Fibroblast of skin of scalp (primary cell): ENCODE results near the gene LRP1B.

Experiments used
- DNase-seq: peaks from one replicate; pipeline ENCODE4 v3.0.0-alpha.2; 2013

Gene LRP1B

DNA sequence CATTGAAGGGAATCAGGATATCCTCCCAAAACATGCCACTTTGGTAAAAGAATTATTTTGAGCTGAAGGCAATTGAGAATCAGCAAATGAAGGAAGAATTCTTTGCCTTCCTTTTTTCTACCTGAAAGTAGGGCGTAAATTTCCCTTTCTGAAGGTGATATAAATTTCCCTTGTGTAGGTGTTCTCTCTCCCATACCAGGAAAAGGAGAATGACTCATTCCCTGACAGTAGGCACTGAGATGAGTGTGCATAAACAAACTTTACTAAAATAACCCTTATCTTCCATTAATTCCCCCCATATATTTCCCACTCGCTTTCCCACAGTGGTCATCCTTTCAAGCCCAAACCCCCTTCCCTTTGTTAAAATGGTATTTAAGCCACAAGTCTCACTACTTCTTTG lies 1339.0 kb downstream of the LRP1B start:
- DNase-seq, result no peak

DNA sequence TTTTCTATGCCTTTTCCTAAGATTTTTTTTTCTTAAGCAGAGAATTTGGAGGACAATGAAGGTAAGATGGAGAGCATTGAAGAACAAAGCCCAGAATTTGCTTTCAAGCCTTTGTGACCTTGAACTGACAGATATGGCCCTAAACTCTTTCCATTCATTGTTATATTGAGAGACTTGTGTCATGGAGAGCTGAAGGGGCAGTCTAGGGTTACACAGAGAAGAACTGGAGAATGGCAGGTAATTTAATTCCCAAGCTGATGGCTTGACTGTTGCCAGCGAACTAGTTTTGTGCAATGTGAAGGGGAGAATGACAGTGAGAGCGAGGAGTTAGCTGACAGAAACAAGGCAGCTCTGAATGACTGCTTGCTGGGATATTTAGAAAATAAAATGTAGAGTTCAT lies 1344.2 kb downstream of the LRP1B start:
- no peak for DNase-seq

GRCh38 chr2:140775411-140775810 lies 1355.4 kb downstream of the LRP1B start:
- DNase-seq, result no peak

GRCh38 chr2:140770645-140771044 lies 1360.2 kb downstream of the LRP1B start:
- no peak for DNase-seq

- DNase-seq, result no peak
Measured at GRCh38 chr2:140761807-140762206, 1369.0 kb downstream of the LRP1B start.

- DNase-seq, result no peak
Measured at GRCh38 chr2:140759426-140760156, 1371.2 kb downstream of the LRP1B start.

DNA sequence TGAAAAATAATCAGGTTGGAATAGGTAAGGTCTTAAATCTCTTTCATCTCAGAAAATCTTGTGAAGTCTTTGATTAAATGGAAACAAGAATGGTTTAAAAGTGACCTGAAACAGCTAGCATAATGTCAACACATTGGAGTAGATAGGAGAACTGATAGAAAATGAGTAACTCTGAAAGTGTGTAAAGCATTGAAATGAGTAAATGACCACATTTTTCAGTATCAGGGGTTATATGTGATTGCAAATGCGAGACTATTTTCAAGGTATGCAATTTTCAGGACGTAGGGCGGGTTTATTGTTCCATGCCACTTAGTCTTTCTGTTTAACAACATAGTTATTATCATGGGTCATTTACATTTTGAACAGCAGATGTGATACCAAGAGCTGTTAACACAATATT lies 1383.2 kb downstream of the LRP1B start:
- DNase-seq, result no peak

DNA sequence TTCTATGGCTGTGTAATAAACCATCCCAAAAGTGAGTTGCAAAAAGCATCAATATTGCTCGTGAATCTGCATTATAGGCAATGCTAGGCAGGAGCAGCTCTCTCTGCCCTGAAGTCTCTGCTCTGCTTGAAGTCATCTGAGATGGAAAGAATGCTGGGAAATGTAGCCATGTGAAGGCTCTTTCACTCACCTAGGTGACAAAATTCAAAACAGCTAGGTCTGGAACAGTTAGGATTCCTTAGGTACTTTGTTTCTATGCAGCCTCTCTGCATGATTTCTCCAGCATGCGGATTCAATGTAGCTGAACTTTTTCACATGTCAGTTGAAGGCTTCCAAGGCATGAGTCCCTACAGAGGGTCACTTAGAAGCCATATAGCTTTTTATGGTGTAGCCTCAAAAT lies 1383.7 kb downstream of the LRP1B start:
- no peak for DNase-seq

DNA sequence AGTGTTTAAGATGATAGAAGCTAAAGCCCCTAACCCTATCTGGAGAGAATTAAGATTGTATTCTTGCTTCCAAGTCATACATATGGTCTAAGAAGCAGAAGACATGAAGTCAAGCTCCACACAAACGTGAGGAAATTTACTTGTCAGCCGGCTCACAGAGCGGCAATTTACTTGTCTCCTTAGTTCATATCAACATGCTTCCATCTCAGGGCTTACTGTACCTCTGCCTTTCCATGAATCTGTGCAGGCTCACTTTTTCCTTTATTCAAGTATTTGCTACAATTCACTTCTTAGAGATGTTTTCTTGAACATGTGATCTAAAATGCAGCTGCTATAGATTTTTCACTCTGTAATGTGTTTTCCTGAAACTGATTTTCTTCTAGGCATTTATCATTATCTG lies 1386.4 kb downstream of the LRP1B start:
- DNase-seq, result no peak

DNA sequence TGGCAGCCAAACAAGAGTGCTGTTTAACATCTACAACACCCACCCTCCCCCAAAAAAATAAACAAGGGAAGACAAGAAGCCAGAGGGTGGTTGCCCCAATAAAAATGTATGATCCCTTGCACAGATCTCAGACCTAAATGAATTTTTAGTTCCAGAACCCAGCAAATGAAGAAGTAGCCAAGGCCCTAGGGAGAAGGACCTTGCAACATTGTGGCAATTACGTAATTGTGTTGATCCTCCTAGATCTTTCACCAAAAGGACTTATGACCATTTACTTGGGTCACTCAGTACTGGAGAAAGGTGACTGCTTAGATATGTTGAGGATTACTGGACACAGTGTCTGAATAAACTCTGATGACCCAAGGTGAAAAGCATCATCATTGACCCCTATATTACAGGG lies 1393.8 kb downstream of the LRP1B start:
- no peak for DNase-seq

- no peak for DNase-seq
Measured at GRCh38 chr2:140734992-140735391, 1395.8 kb downstream of the LRP1B start.

- no peak for DNase-seq
Measured at GRCh38 chr2:140718999-140719398, 1411.8 kb downstream of the LRP1B start.

DNA sequence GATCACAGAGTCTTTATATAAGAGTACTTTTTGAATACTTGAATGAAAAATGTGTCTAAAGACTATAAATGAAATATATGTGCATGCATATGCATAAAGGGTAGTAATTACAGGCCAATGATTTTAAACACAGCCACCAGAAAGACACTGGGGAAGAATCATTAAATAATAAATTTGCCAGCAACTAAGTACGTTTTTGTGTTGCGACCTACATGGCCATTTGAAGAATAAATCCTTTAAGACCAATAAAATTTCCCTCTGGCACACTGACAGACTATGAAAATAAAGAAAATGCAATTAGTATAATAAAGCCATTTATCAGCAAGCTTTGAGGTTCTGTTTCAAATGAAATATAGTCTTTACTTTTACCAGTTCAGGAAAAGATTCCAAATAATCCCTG lies 1413.3 kb downstream of the LRP1B start:
- no peak for DNase-seq

DNA sequence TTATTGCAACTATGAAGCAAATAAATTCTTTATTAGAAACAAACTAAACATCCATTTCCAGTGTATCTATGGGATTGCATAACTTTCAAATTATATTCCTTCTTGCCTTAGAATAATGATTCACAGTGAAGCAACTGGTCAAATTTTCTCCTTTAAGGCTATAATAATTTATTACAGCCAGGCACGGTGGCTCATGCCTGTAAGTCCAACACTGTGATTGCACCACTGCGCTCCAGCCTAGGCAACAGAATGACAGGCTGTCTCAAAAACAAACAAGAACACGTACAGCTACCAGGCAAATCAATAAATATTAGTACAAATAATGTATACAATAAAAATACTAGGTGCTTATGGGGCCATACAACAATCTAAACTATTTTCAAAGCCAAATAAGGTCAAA lies 1416.2 kb downstream of the LRP1B start:
- no peak for DNase-seq

GRCh38 chr2:140711867-140712266 lies 1418.9 kb downstream of the LRP1B start:
- no peak for DNase-seq

- DNase-seq, result no peak
Measured at GRCh38 chr2:140701726-140702125, 1429.1 kb downstream of the LRP1B start.

DNA sequence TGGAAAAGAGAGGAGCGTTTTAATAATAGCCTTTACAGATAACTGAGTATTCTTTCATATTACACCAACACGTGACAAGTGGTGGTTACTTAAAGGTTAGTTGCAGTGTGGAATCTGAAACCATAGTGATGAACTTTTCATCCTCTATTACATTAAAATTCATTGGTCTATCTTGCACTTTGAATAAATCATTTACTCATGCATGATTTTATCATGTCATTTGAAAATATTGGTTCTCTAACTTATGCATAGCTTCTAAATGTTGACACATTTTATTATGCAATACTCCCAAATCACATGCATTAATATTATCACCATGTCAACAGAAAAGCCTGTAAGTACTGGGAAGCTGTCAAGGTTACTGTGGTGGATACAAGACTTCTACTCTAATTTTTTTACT lies 1432.2 kb downstream of the LRP1B start:
- no peak for DNase-seq

GRCh38 chr2:140696449-140696848 lies 1434.4 kb downstream of the LRP1B start:
- DNase-seq, result no peak

DNA sequence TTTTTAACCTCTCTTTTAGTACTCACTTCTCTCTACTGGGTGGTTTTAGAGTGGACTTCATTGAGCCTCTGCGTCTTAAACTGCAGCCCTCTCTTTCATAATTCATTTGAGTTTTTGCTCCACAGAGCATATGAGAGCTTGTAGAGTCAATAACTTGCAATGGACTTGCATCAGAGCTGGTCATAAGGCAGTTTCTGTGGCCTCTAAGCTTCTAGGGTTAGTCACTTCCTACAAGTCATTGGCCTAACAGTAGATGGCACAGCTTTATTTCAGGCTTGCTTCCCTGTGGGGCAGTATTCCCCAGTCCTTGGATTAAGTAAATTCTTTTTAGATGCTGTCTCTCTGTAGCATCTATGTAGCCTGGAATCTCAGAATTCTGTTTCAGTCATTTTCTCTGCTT lies 1435.7 kb downstream of the LRP1B start:
- peak; percentile 76 for DNase-seq

- no peak for DNase-seq
Measured at GRCh38 chr2:140687825-140688224, 1443.0 kb downstream of the LRP1B start.

DNA sequence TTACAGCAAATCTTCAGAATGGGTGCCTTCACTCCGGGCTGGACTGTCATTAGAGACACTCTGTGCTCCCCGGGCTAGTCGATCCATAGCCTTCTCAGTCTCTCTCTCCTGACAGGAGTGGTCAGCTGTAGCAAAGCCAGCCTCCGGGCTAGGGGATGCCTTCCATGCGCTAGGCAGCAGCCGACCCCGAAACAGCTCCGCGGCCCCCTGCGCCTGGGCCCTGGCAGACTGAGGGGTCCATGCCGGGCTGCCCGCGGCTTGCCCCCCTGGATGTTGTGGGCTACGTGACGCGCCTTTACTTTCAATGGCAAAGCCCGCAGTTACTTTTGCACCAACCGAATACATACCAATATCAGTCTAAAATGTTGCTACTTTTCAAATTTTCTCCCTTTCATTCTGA lies 1447.2 kb downstream of the LRP1B start:
- no peak for DNase-seq

GRCh38 chr2:140680862-140681261 lies 1450.0 kb downstream of the LRP1B start:
- no peak for DNase-seq

DNA sequence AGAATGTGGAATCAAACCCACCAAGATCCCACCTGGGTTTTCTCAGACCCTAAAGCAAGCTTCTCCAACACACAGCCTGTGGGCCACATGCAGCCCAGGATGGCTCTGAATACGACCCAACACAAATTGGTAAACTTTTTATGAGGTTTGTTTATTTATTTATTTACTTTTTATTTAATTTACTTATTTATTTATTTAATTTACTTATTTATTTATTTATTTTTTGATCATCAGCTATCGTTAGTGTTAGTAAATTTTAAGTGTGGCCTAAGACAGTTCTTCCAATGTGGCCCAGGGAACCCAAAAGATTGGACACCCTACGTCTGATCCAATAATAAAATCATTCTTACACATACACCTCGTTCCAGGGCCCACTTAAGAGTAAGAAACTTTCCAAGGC lies 1451.1 kb downstream of the LRP1B start:
- DNase-seq, result no peak

DNA sequence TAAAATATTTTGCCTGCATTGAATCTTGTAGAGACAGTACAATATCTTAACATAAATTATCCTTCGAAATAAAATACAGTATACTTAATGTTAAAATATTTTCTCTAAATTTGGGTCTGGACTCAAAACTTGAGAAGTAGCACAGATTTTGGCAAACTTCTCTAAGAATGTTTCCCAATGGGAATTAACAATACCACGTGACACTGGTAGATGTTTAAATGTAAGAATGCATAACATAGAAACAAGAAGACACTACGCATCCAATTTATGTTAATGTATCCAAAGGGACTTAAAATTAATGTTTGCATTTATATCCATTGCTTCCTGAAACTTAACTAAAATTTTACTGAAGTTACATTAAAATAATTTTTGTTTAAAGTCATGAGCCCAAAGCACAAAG lies 1460.9 kb downstream of the LRP1B start:
- no peak for DNase-seq

GRCh38 chr2:140667203-140667602 lies 1463.6 kb downstream of the LRP1B start:
- no peak for DNase-seq
